GM18517 (cell line): Measurements from ENCODE around the gene MKI67.
"Not testable (repeated sequence)": the region's sequence is repeated elsewhere in the genome, so short reads cannot be mapped to it uniquely, and the experiment has no call there.

Experiments
- ATAC-seq: cut with Tn5 transposase; IDR thresholded peaks from one replicate; pipeline ENCODE4 v1.9.1; 2021; ENCODE audit warnings: mild to moderate bottlenecking, moderate library complexity; ENCODE audit not compliant: unreplicated experiment

MKI67 gene

GRCh38 chr10:128125944-128126764, at the start of gene MKI67:
MKI67 (minus strand) TSS chr10:128126423; CDS start chr10:128125667, 756 bp downstream.
- peak; percentile 79 for ATAC-seq

- no peak for ATAC-seq
Measured at GRCh38 chr10:128174581-128175559, 48.6 kb upstream of the MKI67 start.

GRCh38 chr10:128173386-128173785, 47.2 kb upstream of the MKI67 start:
- ATAC-seq, result no peak

- no peak for ATAC-seq
Measured at GRCh38 chr10:128172756-128173155, 46.5 kb upstream of the MKI67 start.

GRCh38 chr10:128169811-128170379, 43.7 kb upstream of the MKI67 start:
- no peak for ATAC-seq

GRCh38 chr10:128167926-128168520, 41.8 kb upstream of the MKI67 start:
- no peak for ATAC-seq

- not testable (repeated sequence) for ATAC-seq
Measured at GRCh38 chr10:128167123-128167522, 40.9 kb upstream of the MKI67 start.

GRCh38 chr10:128166151-128166550, 39.9 kb upstream of the MKI67 start:
- ATAC-seq, result no peak

GRCh38 chr10:128165536-128165935, 39.3 kb upstream of the MKI67 start:
- no peak for ATAC-seq

GRCh38 chr10:128163701-128164100, 37.5 kb upstream of the MKI67 start:
- ATAC-seq, result no peak

- no peak for ATAC-seq
Measured at GRCh38 chr10:128161031-128161430, 34.8 kb upstream of the MKI67 start.

- no peak for ATAC-seq
Measured at GRCh38 chr10:128160297-128160711, 34.1 kb upstream of the MKI67 start.

GRCh38 chr10:128158021-128158795, 32.0 kb upstream of the MKI67 start:
- ATAC-seq, result no peak

- ATAC-seq, result no peak
Measured at GRCh38 chr10:128156999-128157755, 31.0 kb upstream of the MKI67 start.

GRCh38 chr10:128152741-128153580, 26.7 kb upstream of the MKI67 start:
- no peak for ATAC-seq

GRCh38 chr10:128151031-128151430, 24.8 kb upstream of the MKI67 start:
- ATAC-seq, result no peak

- no peak for ATAC-seq
Measured at GRCh38 chr10:128150561-128150960, 24.3 kb upstream of the MKI67 start.

GRCh38 chr10:128150045-128150493, 23.8 kb upstream of the MKI67 start:
- ATAC-seq, result peak; percentile 65
